Right forelimb (tissue), 1 donor: ENCODE results near the gene FRAT2.
"Not testable (repeated sequence)": the region's sequence is repeated elsewhere in the genome, so short reads cannot be mapped to it uniquely, and the experiment has no call there.

Experiments used
- DNase-seq: peaks from one replicate; pipeline ENCODE4 v3.0.0-alpha.2; 2018

The FRAT2 gene

GRCh38 chr10:97290576-97291356 is 43.8 kb downstream of the FRAT2 start:
- not testable (repeated sequence) for DNase-seq

GRCh38 chr10:97290076-97290475 is 44.5 kb downstream of the FRAT2 start:
- DNase-seq = not testable (repeated sequence)
